A549 (cell line): ENCODE measurements around the gene GMDS. TPM values are rescaled to one million over a fixed set of nuclear protein-coding genes. Genes with fewer than 3 reads are reported as not detected.

Experiments
- ATAC-seq, 2 experiments: fragments of 200-7000 bp in 1 of 2; fragments of >200 bp in 1 of 2; cut with Nextera tagmentation in 1 of 2; cut with Tn5 transposase in 1 of 2; 3 replicates each; pipeline versions ENCODE4 v1.8.0 to v1.9.1; 2018 to 2020; ENCODE audit warnings: mild to moderate bottlenecking in 1 of 2, moderate library complexity in 1 of 2
- CTCF ChIA-PET: fragments of 300-600 bp; sonication (Branson Sonifier 250); formaldehyde crosslinking; extraction: SDS; loops from one replicate; lab custom pipeline; 2021; ENCODE audit warnings: antibody characterized with exemption, inconsistent platforms; lab: Yijun Ruan, JAX
- POLR2A ChIA-PET: fragments of 350-600 bp; formaldehyde crosslinking; extraction: SDS; loops from one replicate; lab custom pipeline; 2021; ENCODE audit warnings: antibody characterized with exemption, inconsistent platforms; lab: Yijun Ruan, JAX
- DNase-seq, 2 experiments: peaks; one replicate each; pipeline versions ENCODE4 v3.0.0 to v3.0.0-alpha.2; 2011 to 2016; ENCODE audit warnings: low read depth in 1 of 2, low spot score in 1 of 2
- FAIRE-seq: peaks from 2 replicates; lab custom pipeline; 2011; peaks lifted over from hg19 to GRCh38; lab: Jason Lieb, UNC
- H3K27ac ChIP-seq, 2 experiments: fragments of >200 bp; sonication (Bioruptor Twin); formaldehyde crosslinking; 3 replicates each; pipeline ENCODE4 v1.5.1; 2016 to 2017
- H3K4me1 ChIP-seq: fragments of >200 bp; sonication (Bioruptor Twin); formaldehyde crosslinking; 3 replicates; pipeline ENCODE4 v1.6.1; 2016
- H3K4me2 ChIP-seq: fragments of >200 bp; sonication (Bioruptor Twin); formaldehyde crosslinking; 3 replicates; pipeline ENCODE4 v1.6.1; 2016
- H3K4me3 ChIP-seq: fragments of >200 bp; sonication (Bioruptor Twin); formaldehyde crosslinking; 3 replicates; pipeline ENCODE4 v1.5.1; 2016
- H3K9me3 ChIP-seq: fragments of >200 bp; sonication (Bioruptor Twin); formaldehyde crosslinking; 3 replicates; pipeline ENCODE4 v1.6.1; 2016
- BCL3 ChIP-seq: fragments of >200 bp; sonication (Bioruptor Twin); formaldehyde crosslinking; IDR thresholded peaks from 3 replicates; pipeline ENCODE4 v1.6.1; 2016
- BHLHE40 ChIP-seq: IDR thresholded peaks from 2 replicates; pipeline ENCODE4 v1.6.1; 2012; ENCODE audit warnings: low read depth, low read length, inconsistent platforms
- CEBPB ChIP-seq, 2 experiments: fragments of >200 bp in 1 of 2; sonication (Bioruptor Twin) in 1 of 2; formaldehyde crosslinking in 1 of 2; IDR thresholded peaks; 2 replicates each; pipeline ENCODE4 v1.6.1; 2012 to 2016
- CHD4 ChIP-seq: fragments of 200-600 bp; sonication (generic); IDR thresholded peaks from 2 replicates; pipeline ENCODE4 v1.6.1; 2016; ENCODE audit warnings: antibody characterized with exemption, mild to moderate bottlenecking, borderline replicate concordance
- CTCF ChIP-seq: fragments of >200 bp; sonication (Bioruptor Twin); formaldehyde crosslinking; IDR thresholded peaks from 3 replicates; pipeline ENCODE4 v1.5.1; 2016
- ESRRA ChIP-seq: fragments of 150-350 bp; IDR thresholded peaks from 2 replicates; pipeline ENCODE4 v1.6.1; 2014; ENCODE audit warnings: mild to moderate bottlenecking, low read length, borderline replicate concordance
- HEYL ChIP-seq: fragments of 250-450 bp; sonication (Bioruptor Pico); IDR thresholded peaks from 2 replicates; pipeline ENCODE4 v1.8.0; 2021; ENCODE audit warnings: mild to moderate bottlenecking, moderate library complexity
- HOXA7 ChIP-seq: fragments of 250-450 bp; sonication (Bioruptor Pico); IDR thresholded peaks from 2 replicates; pipeline ENCODE4 v1.5.0; 2020; ENCODE audit warnings: mild to moderate bottlenecking, moderate library complexity
- JUN ChIP-seq, 2 experiments: fragments of >200 bp; sonication (Bioruptor Twin); formaldehyde crosslinking; IDR thresholded peaks; 2 replicates in 1 of 2; 3 replicates in 1 of 2; pipeline ENCODE4 v1.6.1; 2016 to 2017
- MAX ChIP-seq: IDR thresholded peaks from 2 replicates; pipeline ENCODE4 v1.6.1; 2012
- MAZ ChIP-seq: fragments of 150-350 bp; IDR thresholded peaks from 2 replicates; pipeline ENCODE4 v1.6.1; 2014; ENCODE audit warnings: antibody characterized with exemption, low read depth, low read length, borderline replicate concordance
- MYC ChIP-seq: IDR thresholded peaks from 2 replicates; pipeline ENCODE4 v1.6.1; 2012; ENCODE audit warnings: mild to moderate bottlenecking, inconsistent platforms, low read length, improper control_type of control experiment, borderline replicate concordance
- PHF8 ChIP-seq: fragments of 200-600 bp; sonication (generic); IDR thresholded peaks from 2 replicates; pipeline ENCODE4 v1.6.1; 2016; ENCODE audit warnings: low read depth, mild to moderate bottlenecking, antibody characterized with exemption, moderate library complexity, borderline replicate concordance
- POLR2AphosphoS2 ChIP-seq: conservative IDR thresholded peaks from 2 replicates; pipeline ENCODE4 v1.6.1; 2012; ENCODE audit warnings: low read length, improper control_type of control experiment, inconsistent platforms
- RFX5 ChIP-seq: fragments of 450-650 bp; IDR thresholded peaks from 2 replicates; pipeline ENCODE4 v1.7.1; 2014; ENCODE audit warnings: antibody characterized with exemption, mild to moderate bottlenecking, moderate library complexity
- RNF2 ChIP-seq: fragments of 200-600 bp; sonication (generic); IDR thresholded peaks from 2 replicates; pipeline ENCODE4 v1.6.1; 2016; ENCODE audit warnings: low read depth, mild to moderate bottlenecking, antibody characterized with exemption, moderate library complexity, borderline replicate concordance
- TP53 ChIP-seq: fragments of 250-450 bp; sonication (Bioruptor Pico); IDR thresholded peaks from 2 replicates; pipeline ENCODE4 v1.5.0; 2021; ENCODE audit warnings: mild to moderate bottlenecking, moderate library complexity
- ZC3H11A ChIP-seq: fragments of 450-650 bp; IDR thresholded peaks from 2 replicates; pipeline ENCODE4 v1.6.1; 2014; ENCODE audit warnings: antibody characterized with exemption, mild to moderate bottlenecking
- ZNF302 ChIP-seq: fragments of 250-450 bp; sonication (Bioruptor Pico); IDR thresholded peaks from 2 replicates; pipeline ENCODE4 v1.9.0; 2021; ENCODE audit warnings: inconsistent platforms, mild to moderate bottlenecking, moderate library complexity
- ZSCAN20 ChIP-seq: fragments of 250-450 bp; sonication (Bioruptor Pico); IDR thresholded peaks from 2 replicates; pipeline ENCODE4 v1.8.0; 2022; ENCODE audit warnings: mild to moderate bottlenecking, moderate library complexity
- WGBS: methylation state at CpG from one replicate; pipeline ENCODE4 v1.1.6; 2017; ENCODE audit errors: missing lambda C conversion rate; 5-methylcytosine and 5-hydroxymethylcytosine counted together
- polyA plus RNA-seq, 4 experiments: library from polyadenylated mRNA; depleted of rRNA in 3 of 4; stranded (reverse); fragments of >200 nt; fragmentation: RNase III in 1 of 4; extraction: RNeasy Plus Mini Kit Qiagen cat#74134 plus additional on column Dnase treatment in 1 of 4; gene quantifications; 2 replicates in 3 of 4; 3 replicates in 1 of 4; pipeline ENCODE4 v1.2.3, GENCODE V29; 2011 to 2017
- TF ChIP-seq, protein P1 (sequence below): fragments of 450-650 bp; IDR thresholded peaks from 2 replicates; pipeline ENCODE4 v1.6.1; 2014; ENCODE audit warnings: antibody characterized with exemption
- TF ChIP-seq, protein P2 (sequence below): IDR thresholded peaks from 2 replicates; pipeline ENCODE4 v1.6.1; 2012; ENCODE audit warnings: low read depth, borderline replicate concordance

Gene GMDS
- polyA plus RNA-seq, 2 of the 4 experiments (the other 2 are of a cell fraction), result 9.9 to 12.4 TPM

DNA sequence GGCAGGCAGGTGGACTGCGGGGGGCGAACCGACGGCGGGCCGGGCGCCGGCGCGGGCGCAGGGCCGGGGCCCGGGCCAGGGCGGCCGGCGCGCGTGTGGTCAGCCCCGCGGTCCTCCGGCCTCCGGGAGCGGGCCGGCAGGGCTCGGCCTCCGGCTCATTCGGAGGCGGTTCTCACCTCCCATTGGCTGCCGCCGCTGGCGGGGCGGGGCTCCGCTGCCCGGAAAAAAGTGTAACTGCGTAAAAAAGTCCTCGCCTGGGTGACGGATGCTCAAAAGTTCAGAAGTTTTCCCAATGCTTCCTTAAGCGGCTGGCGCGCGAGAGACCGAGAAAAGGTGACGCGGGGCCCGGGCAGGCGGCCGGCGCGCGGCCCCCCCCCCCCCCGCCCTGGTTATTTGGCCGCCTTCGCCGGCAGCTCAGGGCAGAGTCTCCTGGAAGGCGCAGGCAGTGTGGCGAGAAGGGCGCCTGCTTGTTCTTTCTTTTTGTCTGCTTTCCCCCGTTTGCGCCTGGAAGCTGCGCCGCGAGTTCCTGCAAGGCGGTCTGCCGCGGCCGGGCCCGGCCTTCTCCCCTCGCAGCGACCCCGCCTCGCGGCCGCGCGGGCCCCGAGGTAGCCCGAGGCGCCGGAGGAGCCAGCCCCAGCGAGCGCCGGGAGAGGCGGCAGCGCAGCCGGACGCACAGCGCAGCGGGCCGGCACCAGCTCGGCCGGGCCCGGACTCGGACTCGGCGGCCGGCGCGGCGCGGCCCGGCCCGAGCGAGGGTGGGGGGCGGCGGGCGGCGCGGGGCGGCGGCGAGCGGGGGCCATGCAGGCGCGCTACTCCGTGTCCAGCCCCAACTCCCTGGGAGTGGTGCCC, 635.5 kb downstream of the GMDS start, which contains the start of gene FOXC1 (continued):
- TF ChIP-seq CTCF (no peak), HOXA7 (no peak), TP53 (CRISPR knock-in tag) (no peak), HEYL (CRISPR knock-in tag) (no peak), ZNF302 (CRISPR knock-in tag) (no peak), RFX5 (no peak), CHD4 (no peak), MAX (peak; percentile 51; the same call in 1 of the 2 replicates), ZSCAN20 (no peak), BCL3 (peak; percentile 58; the same call in 1 of the 3 replicates), ESRRA (no peak), MYC (no peak), RNF2 (no peak), POLR2AphosphoS2 (no peak), ZC3H11A (no peak), JUN (IDR thresholded peaks at IDR 0.05) (peak; percentile 33 to 42; a peak in 1 of 5 replicates), MAZ (no peak), BHLHE40 (no peak)
- TF ChIP-seq, protein P1, sequence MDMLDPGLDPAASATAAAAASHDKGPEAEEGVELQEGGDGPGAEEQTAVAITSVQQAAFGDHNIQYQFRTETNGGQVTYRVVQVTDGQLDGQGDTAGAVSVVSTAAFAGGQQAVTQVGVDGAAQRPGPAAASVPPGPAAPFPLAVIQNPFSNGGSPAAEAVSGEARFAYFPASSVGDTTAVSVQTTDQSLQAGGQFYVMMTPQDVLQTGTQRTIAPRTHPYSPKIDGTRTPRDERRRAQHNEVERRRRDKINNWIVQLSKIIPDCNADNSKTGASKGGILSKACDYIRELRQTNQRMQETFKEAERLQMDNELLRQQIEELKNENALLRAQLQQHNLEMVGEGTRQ, result no peak
- TF ChIP-seq, protein P2, sequence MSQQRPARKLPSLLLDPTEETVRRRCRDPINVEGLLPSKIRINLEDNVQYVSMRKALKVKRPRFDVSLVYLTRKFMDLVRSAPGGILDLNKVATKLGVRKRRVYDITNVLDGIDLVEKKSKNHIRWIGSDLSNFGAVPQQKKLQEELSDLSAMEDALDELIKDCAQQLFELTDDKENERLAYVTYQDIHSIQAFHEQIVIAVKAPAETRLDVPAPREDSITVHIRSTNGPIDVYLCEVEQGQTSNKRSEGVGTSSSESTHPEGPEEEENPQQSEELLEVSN, result peak; percentile 20; the same call in 1 of the 2 replicates

GRCh38 chr6:1609041-1609647, 636.3 kb downstream of the GMDS start:
- peak overlapping the region; percentile 99 for H3K4me2 ChIP-seq
- POLR2A ChIA-PET, result interaction anchor here (1.1 to 1.8 kb wide), 2 partner anchors 495 to 1025 kb away, joined by 5 to 10 read pairs; no protein-coding TSS in a partner anchor
- peaks cover 13% of the 10 kb centered on the region; the same call in 2 of the 3 replicates for H3K4me1 ChIP-seq
- DNase-seq, result no peak
- FAIRE-seq, result no peak
- peak overlapping the region; percentile 88 to 99 for H3K27ac ChIP-seq
- WGBS, result 0% methylated on average over 3 of the region's 58 CpGs
- H3K9me3 ChIP-seq, result no peaks in the 10 kb centered on the region
- CTCF ChIA-PET, result interaction anchor here (1.1 to 1.5 kb wide), 3 partner anchors 11 to 1025 kb away, joined by 4 read pairs; no protein-coding TSS in a partner anchor
- peak in 1 of 2 experiments; percentile 3; a peak in 1 of 6 replicates for ATAC-seq
- H3K4me3 ChIP-seq, result peak overlapping the region; percentile 83
- TF ChIP-seq MAX (peak; percentile 77; the same call in 1 of the 2 replicates), RNF2 (peak; percentile 47; the same call in 1 of the 2 replicates), CEBPB (IDR thresholded peaks at IDR 0.05) (no peak), PHF8 (peak; percentile 32; the same call in 1 of the 2 replicates)
- TF ChIP-seq, protein P2, result peak; percentile 57; the same call in 1 of the 2 replicates
